Activated CD8-positive, alpha-beta memory T cell treated with anti-CD3 and anti-CD28 coated beads, Interleukin-2, amount 50 U/mL, for 1 hour (primary cell): Measurements from ENCODE around the gene PPARD.
"Not testable (repeated sequence)": the region's sequence is repeated elsewhere in the genome, so short reads cannot be mapped to it uniquely, and the experiment has no call there.

Experiments
- DNase-seq: peaks from one replicate; pipeline ENCODE4 v3.0.0-alpha.2; 2020; ENCODE audit errors: extremely low read depth

The PPARD gene

GRCh38 chr6:35378261-35378660 lies 35.9 kb downstream of the PPARD start:
- no peak for DNase-seq

DNA sequence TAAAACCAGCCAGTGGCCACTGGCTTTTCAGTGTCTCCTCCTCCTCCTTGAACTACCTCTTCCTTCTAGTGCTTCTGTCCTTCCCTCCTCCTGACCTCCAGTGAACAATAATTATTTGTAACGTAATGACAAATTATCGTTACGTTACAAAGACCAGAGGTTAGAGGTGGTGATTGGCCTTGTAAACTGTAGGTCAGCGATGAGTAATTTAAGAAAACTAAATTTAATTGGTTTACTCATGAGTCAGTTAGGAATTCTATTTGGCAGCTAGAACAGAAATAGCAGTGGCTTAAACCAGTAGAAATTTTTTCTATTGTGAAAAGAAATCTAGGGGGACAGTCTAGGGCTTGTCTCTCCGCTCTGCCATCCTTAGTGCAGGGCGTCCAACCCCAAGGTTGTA lies 38.8 kb downstream of the PPARD start:
- DNase-seq: no peak

DNA sequence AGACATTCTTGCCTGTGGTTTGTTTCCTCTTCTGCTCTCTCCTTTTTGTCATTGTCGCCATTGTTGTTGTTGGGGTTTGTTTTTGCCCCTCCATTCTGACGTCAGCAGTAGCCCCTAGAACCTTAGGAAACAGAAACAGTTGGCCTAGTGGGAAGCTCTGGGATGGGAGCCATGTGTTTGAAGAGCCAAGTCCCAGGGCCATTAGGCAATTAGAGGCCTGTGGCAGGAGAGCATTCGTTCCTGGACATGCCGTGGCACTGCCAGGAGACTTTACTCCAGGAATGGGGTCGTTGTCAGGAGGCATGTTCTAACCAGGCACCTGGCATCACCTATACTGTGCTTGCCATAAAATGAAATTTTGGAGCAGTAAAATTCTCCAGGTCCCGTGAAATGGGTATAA lies 39.7 kb downstream of the PPARD start:
- DNase-seq: no peak

GRCh38 chr6:35385457-35386202 lies 43.3 kb downstream of the PPARD start:
- no peak for DNase-seq

DNA sequence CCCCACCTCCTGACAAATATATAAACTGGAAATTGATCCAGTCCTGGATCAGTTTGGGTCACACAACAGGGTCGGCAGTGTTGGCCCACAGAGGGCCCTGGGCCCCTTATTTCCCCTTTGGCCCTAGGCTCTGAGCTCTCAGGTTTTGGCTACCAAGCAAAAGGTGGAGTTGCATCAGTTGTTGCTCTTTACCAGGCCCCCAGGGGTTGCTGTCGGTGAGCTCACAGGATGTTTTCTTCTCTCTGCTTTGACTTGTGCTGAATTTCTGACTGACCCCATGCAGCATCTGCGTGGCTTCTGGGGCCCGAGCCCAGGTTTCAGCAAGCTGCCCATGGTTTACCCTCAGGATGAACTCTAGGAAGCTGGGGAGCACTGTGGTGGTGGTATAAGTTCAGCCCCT lies 44.6 kb downstream of the PPARD start:
- DNase-seq: no peak

DNA sequence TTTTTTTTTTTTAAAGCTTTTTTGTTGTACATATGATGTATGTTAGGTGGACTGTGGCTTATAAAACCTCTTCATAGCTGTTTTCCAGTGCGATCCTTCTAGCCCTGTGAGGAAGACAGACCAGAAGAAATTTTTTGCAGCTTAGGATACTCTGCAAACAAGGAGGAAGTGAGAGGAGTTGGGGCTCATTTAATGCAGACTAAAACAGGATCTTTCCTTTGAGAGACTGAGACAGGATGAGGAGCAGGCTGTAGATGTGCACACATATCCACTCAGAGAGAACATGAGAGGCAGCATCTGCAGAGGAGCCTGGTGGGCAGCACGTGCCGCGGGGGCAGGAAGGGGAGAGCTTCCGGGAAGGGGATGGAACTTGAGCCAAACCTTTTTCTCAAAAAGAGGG lies 45.7 kb downstream of the PPARD start:
- DNase-seq: no peak

GRCh38 chr6:35388772-35389352 lies 46.5 kb downstream of the PPARD start:
- no peak for DNase-seq

GRCh38 chr6:35389386-35389785 lies 47.0 kb downstream of the PPARD start:
- not testable (repeated sequence) for DNase-seq

GRCh38 chr6:35391240-35391968 lies 49.0 kb downstream of the PPARD start:
- no peak for DNase-seq

- DNase-seq: no peak
These were observed 49.8 kb downstream of the PPARD start for GRCh38 chr6:35392111-35392702.

DNA sequence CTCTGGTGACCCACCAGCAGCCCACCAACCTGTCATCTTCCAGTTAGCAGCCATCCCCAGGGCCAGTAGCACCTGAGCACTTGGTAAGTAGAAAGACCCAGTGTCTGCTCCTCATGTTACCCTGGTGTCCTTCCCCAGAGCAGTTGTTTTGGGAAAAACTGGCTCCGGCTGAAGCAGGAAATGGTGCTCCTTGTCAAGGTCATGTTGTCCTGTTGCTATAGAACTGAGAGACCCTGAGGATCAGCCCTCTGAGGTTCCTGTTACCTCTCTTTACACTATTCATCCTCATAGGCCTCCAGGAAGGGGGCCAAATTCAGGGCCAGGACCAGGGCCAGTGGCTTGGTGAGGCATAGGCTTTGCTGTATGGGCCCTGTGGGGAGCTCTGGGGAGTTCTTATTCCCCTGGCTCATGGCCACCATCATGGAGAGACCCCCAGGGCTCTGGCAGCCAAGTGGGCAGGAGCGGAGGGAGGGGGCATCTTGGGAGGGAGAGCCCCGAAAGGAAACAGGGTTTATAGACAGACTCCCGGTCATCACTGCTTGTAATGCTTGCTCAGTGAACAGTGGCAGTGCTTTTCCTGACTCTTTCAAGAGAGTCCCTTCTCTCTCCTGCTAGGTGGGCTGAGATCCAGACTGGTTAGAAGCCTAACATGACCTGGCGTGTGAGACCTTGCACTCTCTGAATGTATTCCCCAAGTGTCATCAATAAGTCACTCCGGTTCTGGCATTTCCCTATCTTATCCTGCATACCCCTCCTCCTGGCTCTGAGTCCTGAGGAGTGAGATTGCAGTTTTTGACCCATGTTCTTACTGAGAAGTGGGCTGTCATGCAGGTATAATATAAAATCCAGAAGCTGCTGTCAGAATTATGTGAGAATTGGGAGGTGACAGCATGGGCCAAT lies 50.7 kb downstream of the PPARD start:
- DNase-seq: no peak

DNA sequence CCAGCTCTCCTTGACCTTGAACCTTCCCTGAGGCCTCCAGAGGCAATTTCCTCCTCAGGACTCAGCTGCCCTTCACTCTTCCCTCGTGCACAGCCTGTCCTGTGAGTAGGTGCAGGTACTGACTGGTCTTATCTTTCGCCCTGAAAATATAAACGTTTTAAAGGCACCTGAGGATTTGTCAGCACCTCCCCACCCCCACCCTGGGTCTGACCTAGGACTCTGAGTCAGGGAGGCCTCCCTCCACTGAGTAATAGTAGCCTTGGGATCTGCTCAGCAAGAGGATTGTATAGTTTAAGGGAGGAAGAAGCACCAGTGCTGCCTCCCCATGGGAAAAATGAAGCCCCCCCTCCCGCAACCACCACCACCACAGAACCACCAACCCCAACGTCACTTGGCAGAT lies 54.6 kb downstream of the PPARD start:
- no peak for DNase-seq

GRCh38 chr6:35397806-35398418 lies 55.6 kb downstream of the PPARD start:
- no peak for DNase-seq

- DNase-seq: no peak
These were observed 56.2 kb downstream of the PPARD start for GRCh38 chr6:35398526-35398925.

DNA sequence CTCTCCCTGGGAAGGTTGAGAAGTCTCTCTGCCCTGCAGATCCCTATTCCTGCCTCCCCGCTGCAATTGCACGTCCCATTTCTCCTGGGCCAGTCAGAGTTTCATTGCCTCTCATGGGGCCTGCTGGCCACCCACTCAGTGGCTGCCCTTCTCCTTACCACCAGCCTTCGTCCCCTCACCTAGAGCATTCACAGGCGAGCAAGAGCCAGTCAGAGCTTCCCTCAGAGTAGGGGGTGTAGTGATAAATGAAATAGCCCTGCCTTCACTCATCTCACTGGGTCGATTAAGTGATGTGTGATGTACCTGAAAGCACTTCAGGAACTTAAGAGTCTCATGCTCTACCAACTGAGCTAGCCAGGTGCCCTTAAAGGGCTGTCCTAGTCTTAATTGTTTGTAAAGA lies 57.8 kb downstream of the PPARD start:
- DNase-seq: no peak

GRCh38 chr6:35400901-35401311 lies 58.5 kb downstream of the PPARD start:
- DNase-seq: no peak

DNA sequence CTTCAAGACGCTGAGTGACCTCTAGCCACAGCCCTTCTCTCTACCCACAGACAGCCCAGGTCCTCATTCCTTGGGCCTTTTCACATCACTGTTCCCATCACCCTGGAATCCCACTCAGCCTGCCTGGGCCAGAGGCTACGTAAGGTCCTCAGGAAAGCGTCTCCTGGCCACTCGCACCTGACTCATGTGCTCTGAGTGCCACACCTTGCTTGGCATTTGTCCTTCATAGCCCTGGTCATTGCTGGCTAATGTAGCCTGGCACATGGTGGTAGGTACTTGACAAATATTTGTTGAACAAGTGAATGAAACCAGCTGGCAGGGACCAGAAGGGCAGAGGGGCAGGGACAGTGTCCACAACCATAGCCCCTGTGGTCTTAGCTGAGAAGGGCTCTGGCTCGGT lies 59.2 kb downstream of the PPARD start:
- DNase-seq: no peak

- no peak for DNase-seq
These were observed 59.9 kb downstream of the PPARD start for GRCh38 chr6:35402136-35402855.

DNA sequence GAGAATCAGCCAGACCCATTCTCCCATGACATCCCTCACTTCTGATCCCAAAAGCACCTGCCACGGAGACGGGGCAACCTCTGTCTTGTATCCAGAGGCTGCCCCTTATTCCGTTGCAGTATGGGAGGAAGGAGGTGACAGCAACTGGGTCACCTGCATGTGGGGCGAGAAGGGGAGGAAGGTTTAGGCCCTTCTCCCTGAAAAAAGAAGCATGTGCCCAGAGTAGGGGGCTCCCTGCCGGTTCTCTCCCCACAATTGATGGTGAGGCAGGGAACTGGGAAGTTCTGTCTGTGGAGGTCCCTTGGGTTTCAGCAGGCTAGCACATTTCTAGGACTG lies 60.5 kb downstream of the PPARD start:
- no peak for DNase-seq

DNA sequence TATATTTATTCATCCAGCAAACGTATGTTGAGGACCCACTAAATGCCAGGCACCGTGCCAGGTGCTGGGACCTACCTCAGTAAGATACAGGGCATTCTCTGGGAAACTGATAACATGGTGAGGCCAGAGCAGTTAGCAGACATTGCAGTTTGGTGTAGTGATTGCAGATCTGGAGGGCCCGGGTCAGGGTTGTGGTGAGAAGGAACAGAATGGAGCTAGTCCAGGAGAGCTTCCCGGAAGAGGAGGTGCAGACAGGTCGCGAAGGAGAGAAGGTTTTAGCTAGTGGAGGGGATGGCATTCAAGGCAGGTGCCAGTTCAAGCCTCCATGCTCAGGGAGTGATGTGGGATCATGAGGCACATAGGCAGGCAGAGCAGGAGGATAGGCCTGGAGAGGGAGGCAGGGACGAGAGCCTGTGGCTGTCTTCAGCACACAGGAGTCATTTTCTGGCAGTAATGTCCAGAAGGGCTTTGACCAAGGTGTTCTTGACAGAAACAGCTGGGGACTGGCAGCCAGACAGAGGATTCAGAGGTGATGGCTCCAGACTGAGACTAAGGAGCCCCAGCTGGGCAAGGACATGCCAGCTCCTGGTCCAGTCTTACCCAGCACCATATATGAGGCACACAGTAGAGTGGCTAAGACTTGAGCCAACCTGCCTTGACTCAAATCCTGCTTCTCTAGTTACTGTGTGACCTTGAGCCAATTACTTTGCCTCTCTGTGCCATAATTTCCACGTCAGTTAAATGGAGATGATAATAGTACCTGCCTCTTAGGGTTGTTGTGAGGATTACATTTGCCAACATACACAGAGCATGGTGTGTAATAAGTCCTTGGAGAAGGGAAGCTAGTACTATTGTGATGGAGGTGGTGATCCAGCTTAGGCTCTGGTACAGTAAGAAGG lies 61.4 kb downstream of the PPARD start:
- DNase-seq: no peak
